Neutrophil (primary cell): ENCODE measurements around the gene LFNG.

Source experiments
- H3K27ac ChIP-seq: fragments of 200-600 bp; sonication (generic); 2 replicates; pipeline ENCODE4 v1.5.1; 2016; ENCODE audit warnings: mild to moderate bottlenecking, moderate library complexity
- H3K27me3 ChIP-seq: fragments of 200-600 bp; sonication (generic); 2 replicates; pipeline ENCODE4 v1.6.0; 2016; ENCODE audit warnings: mild to moderate bottlenecking
- H3K36me3 ChIP-seq: fragments of 200-600 bp; sonication (generic); 2 replicates; pipeline ENCODE4 v1.5.1; 2017
- H3K4me1 ChIP-seq, 2 experiments: fragments of 200-600 bp in 1 of 2; sonication (generic) in 1 of 2; 1 replicate in 1 of 2; 2 replicates in 1 of 2; pipeline versions ENCODE4 v1.5.1 to v1.6.1; 2013 to 2016; ENCODE audit warnings: low read depth in 1 of 2, low read length in 1 of 2, mild to moderate bottlenecking in 1 of 2, moderate library complexity in 1 of 2; ENCODE audit not compliant: control insufficient read depth in 1 of 2, insufficient read depth in 1 of 2
- H3K4me3 ChIP-seq, 2 experiments: fragments of 200-600 bp in 1 of 2; sonication (generic) in 1 of 2; 1 replicate in 1 of 2; 2 replicates in 1 of 2; pipeline ENCODE4 v1.5.1; 2013 to 2016; ENCODE audit warnings: low read depth in 1 of 2, low read length in 1 of 2, mild to moderate bottlenecking in 1 of 2, moderate library complexity in 1 of 2
- H3K9me3 ChIP-seq: fragments of 200-600 bp; sonication (generic); 2 replicates; pipeline ENCODE4 v1.5.1; 2016
- TF ChIP-seq, protein P1 (sequence below): fragments of 200-600 bp; sonication (generic); IDR thresholded peaks from 2 replicates; pipeline ENCODE4 v1.5.1; 2016; ENCODE audit warnings: antibody characterized with exemption

The LFNG gene

DNA sequence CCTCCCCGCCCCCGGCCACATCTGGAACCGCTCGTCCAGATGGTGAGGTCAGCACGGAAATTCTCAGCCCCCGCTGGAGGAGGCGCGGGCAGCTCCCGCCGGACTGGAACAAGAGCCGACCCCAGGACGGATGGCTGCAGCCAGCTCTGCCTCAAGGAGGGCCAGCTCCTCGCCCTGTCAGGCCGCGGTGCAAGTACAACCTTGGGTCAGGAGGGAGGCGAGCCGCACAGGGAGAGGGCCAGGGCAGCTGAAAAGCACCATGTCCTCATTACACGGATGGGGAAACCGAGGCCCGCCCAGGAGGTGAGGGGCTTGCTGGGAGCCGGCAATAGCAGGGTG, 39.5 kb upstream of the LFNG start:
- H3K27ac ChIP-seq: no peak overlapping the region
- no peak overlapping the region for H3K4me3 ChIP-seq
- no peaks in the 10 kb centered on the region for H3K9me3 ChIP-seq
- H3K4me1 ChIP-seq: peaks cover 0 to 5% of the 10 kb centered on the region in 2 experiments
- H3K27me3 ChIP-seq: peaks cover 31% of the 10 kb centered on the region
- H3K36me3 ChIP-seq: no peaks in the 10 kb centered on the region
- TF ChIP-seq, protein P1, sequence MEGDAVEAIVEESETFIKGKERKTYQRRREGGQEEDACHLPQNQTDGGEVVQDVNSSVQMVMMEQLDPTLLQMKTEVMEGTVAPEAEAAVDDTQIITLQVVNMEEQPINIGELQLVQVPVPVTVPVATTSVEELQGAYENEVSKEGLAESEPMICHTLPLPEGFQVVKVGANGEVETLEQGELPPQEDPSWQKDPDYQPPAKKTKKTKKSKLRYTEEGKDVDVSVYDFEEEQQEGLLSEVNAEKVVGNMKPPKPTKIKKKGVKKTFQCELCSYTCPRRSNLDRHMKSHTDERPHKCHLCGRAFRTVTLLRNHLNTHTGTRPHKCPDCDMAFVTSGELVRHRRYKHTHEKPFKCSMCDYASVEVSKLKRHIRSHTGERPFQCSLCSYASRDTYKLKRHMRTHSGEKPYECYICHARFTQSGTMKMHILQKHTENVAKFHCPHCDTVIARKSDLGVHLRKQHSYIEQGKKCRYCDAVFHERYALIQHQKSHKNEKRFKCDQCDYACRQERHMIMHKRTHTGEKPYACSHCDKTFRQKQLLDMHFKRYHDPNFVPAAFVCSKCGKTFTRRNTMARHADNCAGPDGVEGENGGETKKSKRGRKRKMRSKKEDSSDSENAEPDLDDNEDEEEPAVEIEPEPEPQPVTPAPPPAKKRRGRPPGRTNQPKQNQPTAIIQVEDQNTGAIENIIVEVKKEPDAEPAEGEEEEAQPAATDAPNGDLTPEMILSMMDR: no peak

DNA sequence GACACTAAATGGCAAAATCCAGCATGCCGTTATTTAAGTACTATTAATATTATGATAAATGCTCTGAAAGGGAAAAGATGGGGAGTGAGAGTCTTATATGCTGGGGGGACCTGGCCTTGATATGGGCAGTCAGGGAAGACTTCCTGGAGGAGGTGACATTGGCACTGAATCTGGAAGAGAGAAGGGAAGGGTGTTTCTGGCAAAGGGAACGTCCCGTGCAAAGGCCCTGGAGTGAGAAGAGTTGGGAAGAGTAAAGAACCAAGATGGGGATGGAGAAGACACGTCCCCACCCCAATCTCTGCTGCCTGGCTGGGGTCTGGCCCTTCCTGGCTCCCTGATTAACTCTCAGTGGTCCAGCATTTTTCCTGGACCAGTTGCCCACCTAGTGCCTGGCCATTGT, 38.4 kb upstream of the LFNG start:
- Histone ChIP-seq H3K27ac (no peak overlapping the region), H3K9me3 (no peaks in the 10 kb centered on the region), H3K27me3 (peaks cover 31% of the 10 kb centered on the region), H3K36me3 (no peaks in the 10 kb centered on the region), H3K4me3 (no peak overlapping the region), H3K4me1 (peaks cover 0 to 5% of the 10 kb centered on the region in 2 experiments)
- TF ChIP-seq, protein P1: no peak

DNA sequence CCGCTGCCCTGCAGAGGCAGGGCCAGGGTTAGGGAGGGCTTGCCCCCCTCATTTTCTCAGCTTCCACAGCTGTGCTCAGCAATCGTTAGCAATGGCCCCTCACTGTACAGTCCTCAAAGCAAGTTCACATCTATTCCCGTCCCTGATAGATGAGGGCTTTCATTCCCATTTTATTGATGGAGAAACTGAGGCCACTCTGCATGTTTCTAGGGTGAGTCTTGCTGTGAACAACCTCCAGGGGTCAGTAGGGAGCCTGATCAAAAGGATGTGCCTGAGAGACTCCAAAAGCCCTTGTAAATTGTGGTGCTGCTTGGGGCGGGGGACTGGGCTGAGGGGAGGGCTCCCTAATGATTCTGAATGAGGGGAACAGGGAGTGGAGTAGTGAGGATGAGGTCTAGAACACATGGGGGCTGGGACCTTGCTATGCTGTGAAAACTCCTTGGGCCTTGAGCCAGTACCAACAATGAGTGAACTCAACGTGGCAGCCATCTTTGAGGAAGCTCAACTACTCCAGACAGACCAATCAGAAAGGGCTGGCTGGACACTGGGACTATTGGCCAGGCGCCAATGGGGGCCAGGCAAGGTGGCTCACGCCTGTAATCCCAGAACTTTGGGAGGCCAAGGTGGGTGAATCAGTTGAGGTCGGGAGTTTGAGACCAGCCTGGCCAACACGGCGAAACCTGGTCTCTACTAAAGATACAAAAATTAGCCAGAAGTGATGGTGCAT, 36.7 kb upstream of the LFNG start:
- Histone ChIP-seq H3K27me3 (peaks cover 18% of the 10 kb centered on the region), H3K9me3 (no peaks in the 10 kb centered on the region), H3K4me1 (no peaks in the 10 kb centered on the region), H3K4me3 (no peak overlapping the region), H3K36me3 (no peaks in the 10 kb centered on the region), H3K27ac (no peak overlapping the region)
- TF ChIP-seq, protein P1: no peak

DNA sequence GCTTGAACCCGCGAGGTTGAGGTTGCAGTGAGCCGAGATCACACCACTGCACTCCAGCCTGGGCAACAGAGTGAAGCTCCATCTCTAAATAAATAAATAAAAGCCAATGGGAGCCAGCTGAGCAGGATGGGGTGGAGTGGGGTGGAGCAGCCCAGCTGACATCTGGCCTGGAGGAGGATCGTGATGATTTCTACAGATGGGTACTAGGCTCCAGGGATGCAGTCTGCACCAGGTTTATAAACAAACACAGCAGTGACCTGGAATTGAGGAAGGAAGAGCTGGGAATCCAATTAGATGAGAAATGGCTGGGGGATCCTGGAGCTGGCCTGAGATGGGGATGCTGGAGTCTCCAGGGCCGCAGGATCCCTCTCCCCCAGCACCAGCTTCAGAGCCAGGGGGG, 36.1 kb upstream of the LFNG start:
- no peaks in the 10 kb centered on the region for H3K9me3 ChIP-seq
- peaks cover 12% of the 10 kb centered on the region for H3K27me3 ChIP-seq
- H3K4me1 ChIP-seq: no peaks in the 10 kb centered on the region
- H3K27ac ChIP-seq: no peak overlapping the region
- TF ChIP-seq, protein P1: no peak
- H3K36me3 ChIP-seq: no peaks in the 10 kb centered on the region
- no peak overlapping the region for H3K4me3 ChIP-seq

DNA sequence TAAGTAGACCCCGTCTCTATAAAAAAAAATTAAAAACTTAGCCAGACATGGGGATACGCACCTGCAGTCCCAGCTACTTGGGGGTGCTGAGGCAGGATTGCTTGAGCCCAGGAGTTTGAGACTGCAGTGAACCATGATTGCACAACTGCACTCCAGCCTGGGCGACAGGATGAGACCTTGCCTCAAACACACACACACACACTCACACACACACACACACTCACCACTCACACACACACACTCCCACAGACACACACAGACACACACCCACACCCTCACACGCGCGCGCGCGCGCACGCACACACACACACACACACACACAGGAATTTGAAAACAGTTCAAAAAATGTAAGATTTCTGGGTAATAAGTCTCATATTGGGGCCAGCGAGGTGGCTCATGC, 34.7 kb upstream of the LFNG start:
- H3K4me3 ChIP-seq: no peak overlapping the region
- TF ChIP-seq, protein P1: no peak

More for the DNA sequence above, 34.7 kb upstream of the LFNG start:
- no peak overlapping the region for H3K27ac ChIP-seq
- no peaks in the 10 kb centered on the region for H3K36me3 ChIP-seq
- H3K4me1 ChIP-seq: no peaks in the 10 kb centered on the region
- H3K27me3 ChIP-seq: no peaks in the 10 kb centered on the region
- no peaks in the 10 kb centered on the region for H3K9me3 ChIP-seq
